H9 (cell line): ENCODE measurements around the gene RAB31. TPM values are rescaled to one million over a fixed set of nuclear protein-coding genes. Genes with fewer than 3 reads are reported as not detected.

Experiments used
- DNase-seq: peaks from one replicate; pipeline ENCODE4 v3.0.0-alpha.2; 2017
- H2AFZ ChIP-seq: one replicate; pipeline ENCODE4 v1.6.1; 2013; ENCODE audit warnings: mild to moderate bottlenecking, low read length, control low read depth, moderate library complexity
- H2AK5ac ChIP-seq: 2 replicates; pipeline ENCODE4 v1.6.1; 2013; ENCODE audit warnings: low read length, control low read depth, mixed read lengths; ENCODE audit not compliant: insufficient read length
- H2BK120ac ChIP-seq: one replicate; pipeline ENCODE4 v1.6.1; 2013; ENCODE audit warnings: low read depth, mild to moderate bottlenecking, low read length, control low read depth, inconsistent platforms; ENCODE audit not compliant: poor library complexity, severe bottlenecking
- H2BK12ac ChIP-seq: 2 replicates; pipeline ENCODE4 v1.6.1; 2013; ENCODE audit warnings: low read length, control low read depth, mixed read lengths, low read depth; ENCODE audit not compliant: insufficient read length
- H2BK15ac ChIP-seq: 2 replicates; pipeline ENCODE4 v1.6.1; 2013; ENCODE audit warnings: low read depth, low read length, control low read depth
- H2BK20ac ChIP-seq: one replicate; pipeline ENCODE4 v1.6.1; 2013; ENCODE audit warnings: low read depth, mild to moderate bottlenecking, low read length, control low read depth, inconsistent platforms; ENCODE audit not compliant: poor library complexity, severe bottlenecking
- H2BK5ac ChIP-seq: 2 replicates; pipeline ENCODE4 v1.6.1; 2013; ENCODE audit warnings: low read length, control low read depth, mixed read lengths; ENCODE audit not compliant: insufficient read length
- H3K14ac ChIP-seq: 2 replicates; pipeline ENCODE4 v1.6.1; 2013; ENCODE audit warnings: low read length, control low read depth; ENCODE audit not compliant: insufficient read depth
- H3K18ac ChIP-seq: 2 replicates; pipeline ENCODE4 v1.6.1; 2013; ENCODE audit warnings: low read depth, mild to moderate bottlenecking, mixed read lengths, low read length, control low read depth; ENCODE audit not compliant: insufficient read length
- H3K23ac ChIP-seq: 2 replicates; pipeline ENCODE4 v1.6.1; 2013; ENCODE audit warnings: low read length, control low read depth, mixed read lengths, low read depth; ENCODE audit not compliant: insufficient read length
- H3K23me2 ChIP-seq: 2 replicates; pipeline ENCODE4 v1.6.1; 2013; ENCODE audit warnings: low read depth, mild to moderate bottlenecking, mixed read lengths, low read length, control low read depth; ENCODE audit not compliant: insufficient read length, poor library complexity, severe bottlenecking
- H3K27ac ChIP-seq: 2 replicates; pipeline ENCODE4 v1.5.1; 2013; ENCODE audit warnings: low read length, control low read depth, mixed read lengths, low read depth; ENCODE audit not compliant: insufficient read length
- H3K27me3 ChIP-seq: 2 replicates; pipeline ENCODE4 v1.6.1; 2013; ENCODE audit warnings: low read length, control low read depth, inconsistent platforms; ENCODE audit not compliant: insufficient read depth
- H3K4ac ChIP-seq: 2 replicates; pipeline ENCODE4 v1.6.1; 2013; ENCODE audit warnings: low read depth, mild to moderate bottlenecking, control low read depth, inconsistent platforms, low read length, moderate library complexity
- H3K4me1 ChIP-seq: 2 replicates; pipeline ENCODE4 v1.6.1; 2013; ENCODE audit warnings: low read length, control low read depth, inconsistent platforms; ENCODE audit not compliant: insufficient read depth
- H3K4me2 ChIP-seq: 2 replicates; pipeline ENCODE4 v1.6.1; 2013; ENCODE audit warnings: low read length, control low read depth, mixed read lengths; ENCODE audit not compliant: insufficient read length, insufficient read depth
- H3K56ac ChIP-seq: 2 replicates; pipeline ENCODE4 v1.6.1; 2013; ENCODE audit warnings: low read depth, mild to moderate bottlenecking, mixed read lengths, low read length, control low read depth; ENCODE audit not compliant: insufficient read length
- H3K79me1 ChIP-seq: 2 replicates; pipeline ENCODE4 v1.6.1; 2013; ENCODE audit warnings: low read depth, mild to moderate bottlenecking, moderate library complexity, low read length, control low read depth, inconsistent platforms; ENCODE audit not compliant: insufficient read depth, poor library complexity, severe bottlenecking
- H3K79me2 ChIP-seq: 2 replicates; pipeline ENCODE4 v1.6.1; 2013; ENCODE audit warnings: low read length, control low read depth, inconsistent platforms; ENCODE audit not compliant: insufficient read depth
- H3K9ac ChIP-seq: 2 replicates; pipeline ENCODE4 v1.6.1; 2013; ENCODE audit warnings: low read length, control low read depth, mixed read lengths; ENCODE audit not compliant: insufficient read length; ENCODE audit errors: extremely low read depth
- H3K9me3 ChIP-seq: one replicate; pipeline ENCODE4 v1.6.1; 2013; ENCODE audit warnings: low read depth, low read length, inconsistent platforms; ENCODE audit not compliant: control insufficient read depth
- H3T11ph ChIP-seq: one replicate; pipeline ENCODE4 v1.6.1; 2013; ENCODE audit warnings: mild to moderate bottlenecking, low read length, control low read depth, inconsistent platforms
- H4K20me1 ChIP-seq: one replicate; pipeline ENCODE4 v1.6.1; 2013; ENCODE audit not compliant: control insufficient read depth, insufficient read length, insufficient read depth
- H4K5ac ChIP-seq: 2 replicates; pipeline ENCODE4 v1.6.1; 2013; ENCODE audit warnings: low read depth, mild to moderate bottlenecking, mixed read lengths, low read length, control low read depth; ENCODE audit not compliant: insufficient read length
- H4K8ac ChIP-seq: replicated peaks from 2 replicates; pipeline ENCODE4 v1.6.1; 2013; ENCODE audit warnings: low read length, control low read depth, mixed read lengths, low read depth; ENCODE audit not compliant: insufficient read length
- H4K91ac ChIP-seq: 2 replicates; pipeline ENCODE4 v1.6.1; 2013; ENCODE audit warnings: low read depth, mild to moderate bottlenecking, moderate library complexity, mixed read lengths, low read length, control low read depth; ENCODE audit not compliant: insufficient read length
- H3K27ac Mint-ChIP-seq, 3 experiments: 2 replicates in 2 of 3; 3 replicates in 1 of 3; pipeline ENCODE4 v1.8.0; 2020 to 2021; ENCODE audit warnings: mixed read lengths in 3 of 3, mild to moderate bottlenecking in 1 of 3, moderate library complexity in 1 of 3
- H3K27me3 Mint-ChIP-seq: 2 replicates; pipeline ENCODE4 v1.8.0; 2021; ENCODE audit warnings: low read depth, mild to moderate bottlenecking, moderate library complexity, mixed read lengths
- H3K36me3 Mint-ChIP-seq, 3 experiments: 2 replicates in 2 of 3; 3 replicates in 1 of 3; pipeline ENCODE4 v1.8.0; 2020 to 2021; ENCODE audit warnings: low read depth in 3 of 3, mixed read lengths in 3 of 3; ENCODE audit not compliant: insufficient read depth in 1 of 3
- H3K4me1 Mint-ChIP-seq, 2 experiments: 2 replicates each; pipeline ENCODE4 v1.8.0; 2020; ENCODE audit warnings: mixed read lengths in 2 of 2
- H3K4me3 Mint-ChIP-seq, 2 experiments: 2 replicates in 1 of 2; 3 replicates in 1 of 2; pipeline ENCODE4 v1.8.0; 2020 to 2021; ENCODE audit warnings: mild to moderate bottlenecking in 2 of 2, mixed read lengths in 2 of 2, moderate library complexity in 1 of 2
- H3K9me3 Mint-ChIP-seq, 2 experiments: 2 replicates in 1 of 2; 3 replicates in 1 of 2; pipeline ENCODE4 v1.8.0; 2020; ENCODE audit warnings: mild to moderate bottlenecking in 2 of 2, mixed read lengths in 2 of 2, moderate library complexity in 1 of 2
- CTCF ChIP-seq: fragments of 200-600 bp; sonication (generic); conservative IDR thresholded peaks from 3 replicates; pipeline ENCODE4 v1.8.0; 2021; ENCODE audit warnings: antibody characterized with exemption, mild to moderate bottlenecking
- WGBS: extraction: QIAGEN DNeasy Blood & Tissue Kit; methylation state at CpG from one replicate; pipeline ENCODE4 v1.1.7; 2013; ENCODE audit warnings: missing lambda C conversion rate, low lambda C conversion rate, mixed read lengths; ENCODE audit not compliant: insufficient read length; ENCODE audit errors: extremely low coverage; 5-methylcytosine and 5-hydroxymethylcytosine counted together
- total RNA-seq: library from RNA; stranded (reverse); gene quantifications from 2 replicates; pipeline ENCODE4 v1.2.1, GENCODE V29; 2021

The RAB31 gene
- total RNA-seq, 1 experiment from 2014 or later = 22.4 TPM

- H3K9me3 ChIP-seq = no peaks in the 10 kb centered on the region
- no peak overlapping the region for H3K14ac ChIP-seq
- H2BK20ac ChIP-seq = no peak overlapping the region
- no peak overlapping the region for H2BK5ac ChIP-seq
- H3K79me2 ChIP-seq = no peaks in the 10 kb centered on the region; the same call in 1 of the 2 replicates
- H3K9ac ChIP-seq = no peak overlapping the region
- no peaks in the 10 kb centered on the region for H3K79me1 ChIP-seq
- no peak overlapping the region for H2BK12ac ChIP-seq
- H3K27me3 ChIP-seq = no peaks in the 10 kb centered on the region; the same call in 1 of the 2 replicates
- no peak overlapping the region for H2BK15ac ChIP-seq
- no peak for TF ChIP-seq CTCF
- H2AK5ac ChIP-seq = no peak overlapping the region
- no peak overlapping the region for H3K4ac ChIP-seq
- no peak overlapping the region for H3K27ac Mint-ChIP-seq
- H3K27ac ChIP-seq = no peak overlapping the region
- no CpG with 5 or more reads among the region's 7 CpGs for WGBS
- H2BK120ac ChIP-seq = no peak overlapping the region
- no peaks in the 10 kb centered on the region for H3K4me1 ChIP-seq
- H3K36me3 Mint-ChIP-seq = no peaks in the 10 kb centered on the region
- H4K5ac ChIP-seq = no peak overlapping the region
- no peak overlapping the region for H3T11ph ChIP-seq
- no peak overlapping the region for H3K23ac ChIP-seq
- no peaks in the 10 kb centered on the region for H3K23me2 ChIP-seq
- no peaks in the 10 kb centered on the region for H3K9me3 Mint-ChIP-seq
- no peak overlapping the region for H3K56ac ChIP-seq
- no peaks in the 10 kb centered on the region for H4K20me1 ChIP-seq
- peaks cover 7 to 15% of the 10 kb centered on the region in 2 experiments for H3K4me1 Mint-ChIP-seq
- H4K91ac ChIP-seq = no peak overlapping the region
- no peak overlapping the region for H3K18ac ChIP-seq
- no peak for DNase-seq
- H3K27me3 Mint-ChIP-seq = no peaks in the 10 kb centered on the region
- no peak overlapping the region for H2AFZ ChIP-seq
- no peak overlapping the region for H3K4me3 Mint-ChIP-seq
- H4K8ac ChIP-seq = no peak overlapping the region
- no peak overlapping the region for H3K4me2 ChIP-seq
These were observed 45.7 kb downstream of the RAB31 start for GRCh38 chr18:9753846-9754245.
